HS-27A (cell line): ENCODE results near the gene GAS6.
"Not testable (repeated sequence)": the region's sequence is repeated elsewhere in the genome, so short reads cannot be mapped to it uniquely, and the experiment has no call there.

ENCODE experiments used
- DNase-seq: peaks from one replicate; pipeline ENCODE4 v3.0.0-alpha.2; 2012; ENCODE audit warnings: low read depth, missing footprints

The GAS6 gene

DNA sequence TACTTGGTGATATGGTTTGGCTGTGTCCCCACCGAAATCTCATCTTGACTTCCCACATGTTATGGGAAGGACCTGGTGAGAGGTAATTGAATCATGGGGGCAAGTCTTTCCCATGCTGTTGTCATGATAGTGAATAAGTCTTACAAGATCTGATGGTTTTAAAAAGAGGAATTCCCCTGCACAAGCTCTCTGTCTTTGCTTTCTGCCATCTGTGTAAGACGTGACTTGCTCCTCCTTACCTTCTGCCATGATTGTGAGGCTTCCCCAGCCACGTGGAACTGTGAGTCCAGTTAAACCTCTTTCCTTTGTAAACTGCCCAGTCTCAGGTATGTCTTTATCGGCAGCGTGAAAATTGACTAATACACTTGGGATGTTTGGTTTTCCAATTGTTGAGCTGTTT is 4.0 kb upstream of the GAS6 start:
- DNase-seq: not testable (repeated sequence)

DNA sequence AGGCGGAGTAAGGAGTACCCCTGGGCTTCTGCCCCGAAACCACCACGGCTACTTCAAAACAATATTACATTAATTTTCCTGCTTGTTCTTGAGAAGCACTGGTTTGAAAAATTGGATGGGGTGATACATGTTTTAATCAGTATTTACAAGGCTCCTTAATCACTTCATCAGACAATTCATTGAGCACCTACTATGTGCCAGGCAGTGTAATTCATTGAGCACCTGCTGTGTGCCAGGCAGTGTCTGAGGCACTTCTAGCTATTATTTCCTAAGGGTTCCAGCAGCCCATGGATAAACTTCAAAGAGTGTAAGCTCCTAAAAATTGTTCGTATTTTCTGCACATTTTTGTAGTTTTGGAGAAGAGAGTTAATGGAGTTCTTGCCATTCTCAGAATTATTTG is 1.6 kb upstream of the GAS6 start:
- DNase-seq: no peak

DNA sequence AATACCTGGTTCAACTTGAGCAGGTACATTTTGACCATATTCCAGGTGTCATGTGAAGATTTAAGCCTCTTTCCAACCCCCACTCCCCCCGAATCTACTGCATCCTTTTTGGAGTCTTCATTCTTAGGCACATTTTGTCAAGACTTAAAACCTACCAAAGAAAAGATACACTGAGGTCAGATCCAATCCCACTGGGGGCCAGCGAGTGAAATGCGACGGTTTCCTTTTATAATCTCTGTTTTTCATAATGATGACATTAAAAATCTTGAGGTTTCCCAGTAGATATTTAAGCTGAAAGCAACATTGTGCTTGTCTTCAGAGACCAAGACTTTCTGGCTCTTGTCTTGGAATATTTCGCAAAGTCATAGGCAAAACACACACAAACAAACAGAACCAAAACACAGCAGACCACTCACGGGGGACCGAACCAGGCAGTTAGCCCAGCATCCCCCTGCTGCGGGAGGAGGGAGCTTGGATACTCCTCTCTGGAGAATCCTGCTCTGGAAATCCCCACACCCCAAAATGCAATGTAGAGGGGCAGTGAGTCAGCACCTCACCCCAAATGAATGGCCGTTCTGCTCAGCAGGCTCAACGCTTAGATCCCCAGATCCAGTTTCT is 506 bp upstream of the GAS6 start:
- no peak for DNase-seq

DNA sequence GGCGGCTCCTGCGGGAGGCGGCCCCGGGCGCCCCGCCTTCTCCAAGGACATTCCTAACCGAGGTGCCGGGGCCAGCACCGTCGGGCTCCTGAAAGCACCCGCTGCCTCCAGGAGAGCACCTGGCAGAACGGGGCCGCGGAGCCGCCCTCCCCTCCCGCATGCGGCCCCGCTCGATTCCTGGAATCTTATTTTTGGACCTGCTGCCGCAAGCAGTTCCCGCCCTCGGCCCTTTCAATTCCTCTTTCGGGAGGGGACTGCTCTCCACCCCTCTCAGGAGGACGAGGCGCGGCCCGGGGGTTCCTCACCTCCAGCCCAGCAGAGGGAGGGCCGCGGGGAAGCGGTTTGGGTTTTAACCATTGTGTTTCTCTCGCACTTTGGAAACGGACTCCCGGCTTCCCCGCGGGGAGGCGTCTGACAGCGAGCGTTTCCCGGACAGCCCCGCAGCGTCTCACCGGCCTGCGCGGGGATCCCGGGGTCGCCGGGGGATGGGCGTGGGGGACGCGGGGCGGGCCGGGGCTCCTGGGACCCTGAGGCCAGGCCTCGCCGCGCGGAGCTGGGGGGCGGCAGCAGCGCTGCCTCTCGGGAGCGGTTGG is 849 bp downstream of the GAS6 start:
- no peak for DNase-seq

DNA sequence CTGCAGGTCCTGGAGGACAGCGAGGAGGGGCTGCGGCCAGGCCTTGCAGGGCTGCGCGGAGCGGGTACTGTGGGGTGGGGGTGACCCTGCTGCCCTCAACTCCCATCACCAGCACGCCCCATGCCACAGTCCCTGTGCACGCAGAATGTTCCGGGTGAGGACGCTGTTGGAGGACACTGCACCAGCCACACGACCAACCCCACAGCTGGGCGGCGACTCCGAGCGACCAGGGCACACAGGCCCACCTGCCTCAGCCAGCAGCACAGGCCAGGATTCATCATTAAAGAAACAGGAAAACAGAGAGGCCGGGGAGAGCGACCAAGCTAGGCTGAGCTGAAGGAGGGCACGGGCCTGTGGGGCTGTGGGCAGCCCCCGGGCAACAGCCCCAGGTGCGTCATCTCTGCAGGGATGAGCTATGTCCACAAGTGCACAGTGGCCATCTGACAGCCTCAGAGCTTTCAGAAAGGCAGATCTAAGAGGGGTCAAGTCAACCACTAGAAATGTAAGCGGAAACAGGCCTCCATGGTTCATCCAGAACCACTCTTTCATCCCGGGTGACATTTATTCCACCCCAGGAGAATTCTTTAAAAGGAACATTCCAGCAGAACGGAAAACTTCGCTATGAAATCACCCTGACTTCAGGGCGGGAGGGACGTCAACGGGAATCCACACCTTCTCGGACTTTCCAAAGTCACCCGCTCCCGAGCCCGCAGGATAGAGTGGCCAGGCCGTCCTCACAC is 1.5 kb downstream of the GAS6 start:
- no peak for DNase-seq

DNA sequence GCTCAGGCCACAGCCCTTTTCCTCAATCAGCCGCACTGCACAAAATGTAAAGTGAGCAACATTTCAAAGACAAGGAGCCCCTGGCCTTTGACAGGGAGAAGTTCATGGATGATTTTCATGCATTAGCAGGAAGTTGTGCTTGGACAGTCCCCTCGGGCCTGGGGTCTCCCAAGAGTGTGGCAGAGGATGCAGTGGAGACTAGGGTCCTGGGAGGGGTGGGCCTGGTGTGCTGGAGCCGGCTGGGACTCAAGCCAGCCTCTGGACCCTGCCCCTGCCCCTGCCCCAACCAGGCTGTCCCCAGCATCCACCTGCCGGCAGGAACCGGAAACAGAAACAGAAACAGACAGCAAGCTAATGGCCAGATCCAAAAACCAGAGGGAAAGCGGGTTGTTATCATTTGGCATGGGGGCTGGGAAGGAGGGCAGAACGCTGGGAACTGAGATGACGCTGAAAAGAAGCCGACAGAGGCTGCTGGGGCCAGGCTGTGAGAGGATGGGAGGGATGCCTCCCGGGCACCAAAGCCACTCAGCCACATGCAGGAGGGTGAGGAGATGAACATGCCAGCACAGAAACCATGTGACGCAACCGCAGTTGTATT is 2.3 kb downstream of the GAS6 start:
- no peak for DNase-seq

DNA sequence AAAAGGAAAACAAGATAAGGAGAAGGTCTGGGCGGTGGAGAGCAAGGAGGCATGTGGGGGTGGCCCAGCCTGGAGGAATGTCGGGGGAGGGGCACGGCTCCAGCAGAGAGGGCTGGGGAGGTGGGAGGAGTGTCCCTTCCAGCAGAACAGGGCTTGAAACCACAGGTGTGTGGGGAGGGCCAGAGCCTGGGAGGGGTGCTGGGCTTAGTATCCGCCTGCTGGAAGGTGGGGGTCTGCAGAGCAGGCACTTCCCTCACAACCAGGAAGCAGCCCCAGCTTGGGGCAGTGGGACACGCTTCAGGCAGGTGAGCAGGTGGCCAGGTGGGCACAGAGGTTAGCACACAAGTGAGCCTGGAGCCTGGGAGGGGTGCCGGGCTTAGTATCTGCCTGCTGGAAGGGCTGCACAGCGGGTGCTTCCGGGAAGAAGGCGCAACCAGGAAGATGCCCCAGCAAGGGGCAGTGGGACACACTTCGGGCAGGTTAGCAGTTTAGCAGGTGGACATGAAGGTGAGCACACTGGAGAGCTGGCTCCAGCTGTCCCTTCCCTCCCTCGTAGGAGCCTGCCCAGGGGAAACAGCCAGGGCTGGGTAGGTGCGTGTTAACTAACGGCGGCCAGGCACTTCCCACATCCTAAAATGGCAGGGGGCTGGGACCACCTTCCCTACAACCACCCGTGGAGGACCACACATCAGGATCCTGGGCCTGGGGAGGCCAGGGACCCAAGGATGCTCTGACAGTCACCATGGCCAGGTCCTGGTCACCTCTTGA is 3.0 kb downstream of the GAS6 start:
- no peak for DNase-seq

DNA sequence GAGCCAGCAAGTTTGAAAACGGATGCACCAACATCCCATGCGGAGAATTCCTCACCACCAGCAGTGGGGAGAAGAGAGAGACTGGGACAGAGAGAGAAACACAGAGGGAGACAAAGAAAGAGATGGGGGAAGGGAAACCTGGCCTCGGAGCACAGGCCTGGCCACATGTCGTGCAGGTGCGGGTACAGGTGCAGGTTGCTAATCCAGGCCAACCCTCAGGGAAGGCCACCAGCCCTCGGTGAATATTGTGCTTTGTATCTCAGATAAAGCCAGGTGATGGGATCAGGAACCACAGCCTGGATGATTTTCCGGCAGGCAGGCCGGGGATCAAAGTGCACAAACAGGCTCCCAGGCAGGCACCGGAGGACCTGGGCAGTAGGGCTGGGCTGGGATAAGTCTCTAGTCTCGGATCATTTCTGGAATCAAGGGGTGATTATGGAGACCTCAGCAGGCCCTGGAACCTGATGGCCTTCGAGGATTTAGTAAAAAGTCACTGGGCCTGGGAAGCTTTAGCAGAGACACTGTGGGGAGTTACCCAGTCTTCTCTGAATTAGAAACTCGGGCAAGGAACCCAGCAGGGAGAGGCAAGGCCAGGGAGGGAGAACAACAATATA is 3.7 kb downstream of the GAS6 start:
- no peak for DNase-seq

DNA sequence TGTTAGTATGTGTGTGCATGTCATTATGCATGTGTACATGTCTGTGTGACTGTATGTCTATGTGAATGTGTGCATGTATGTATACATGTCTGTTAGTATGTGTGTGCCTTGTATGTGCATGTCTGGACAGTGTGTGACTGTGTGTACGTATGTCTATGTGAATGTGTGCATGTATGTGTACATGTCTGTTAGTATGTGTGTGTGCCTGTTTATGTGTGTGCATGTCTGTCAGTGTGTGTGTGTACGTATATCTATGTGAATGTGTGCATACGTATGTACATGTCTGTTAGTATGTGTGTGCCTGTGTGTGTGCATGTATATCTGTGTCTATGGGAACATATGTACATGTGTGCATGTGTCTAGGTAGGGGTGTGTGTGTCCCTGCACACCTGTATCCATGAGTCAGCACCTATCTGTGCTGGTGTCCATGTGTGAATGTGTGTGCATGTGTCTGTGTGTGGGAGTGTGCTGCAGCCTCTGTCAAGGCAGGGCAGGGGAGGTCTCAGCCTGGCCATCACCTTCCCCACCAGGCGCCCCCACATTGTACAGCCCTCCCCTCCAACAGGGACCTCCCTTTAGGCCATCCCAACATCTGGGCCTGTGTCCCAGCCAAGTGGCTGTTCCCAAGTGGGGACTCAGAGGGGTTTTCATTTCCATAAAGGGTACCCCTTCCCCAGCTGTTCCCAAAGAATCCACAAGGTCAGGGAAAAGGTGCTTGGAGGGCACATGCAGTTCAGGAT is 4.4 kb downstream of the GAS6 start:
- no peak for DNase-seq

DNA sequence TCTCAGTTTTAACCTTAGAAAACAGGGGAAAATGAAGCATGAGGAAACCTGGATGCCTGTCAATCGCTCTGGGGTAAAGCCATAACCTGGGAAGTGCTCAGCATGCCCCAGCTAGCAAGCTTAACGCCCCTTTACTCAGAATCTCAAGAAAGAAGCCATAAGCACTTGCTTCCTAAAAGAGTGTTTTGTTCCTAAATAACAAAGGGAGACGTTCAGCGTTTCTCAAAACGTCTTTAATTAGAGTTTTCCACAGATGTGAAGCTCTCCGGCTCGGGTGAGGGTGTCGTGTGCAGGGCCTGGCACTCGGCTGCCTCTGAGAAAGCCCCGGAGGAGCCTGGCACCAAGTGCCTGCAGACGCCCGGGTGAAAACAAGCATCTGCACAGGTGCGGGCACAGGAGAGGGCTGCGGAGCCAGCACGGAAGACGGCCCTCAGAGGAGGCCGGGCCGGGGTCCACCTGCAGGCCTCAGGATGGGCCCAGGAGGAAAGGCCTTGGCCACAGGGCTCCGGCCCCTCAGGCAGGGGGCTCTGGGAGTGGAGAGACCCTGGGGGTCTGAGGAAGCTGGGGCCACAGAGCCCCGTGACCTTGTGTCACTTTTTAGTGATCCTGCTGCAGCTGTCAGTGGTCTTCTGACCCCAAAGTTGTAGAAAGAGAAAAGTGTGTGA is 6.2 kb downstream of the GAS6 start:
- no peak for DNase-seq

DNA sequence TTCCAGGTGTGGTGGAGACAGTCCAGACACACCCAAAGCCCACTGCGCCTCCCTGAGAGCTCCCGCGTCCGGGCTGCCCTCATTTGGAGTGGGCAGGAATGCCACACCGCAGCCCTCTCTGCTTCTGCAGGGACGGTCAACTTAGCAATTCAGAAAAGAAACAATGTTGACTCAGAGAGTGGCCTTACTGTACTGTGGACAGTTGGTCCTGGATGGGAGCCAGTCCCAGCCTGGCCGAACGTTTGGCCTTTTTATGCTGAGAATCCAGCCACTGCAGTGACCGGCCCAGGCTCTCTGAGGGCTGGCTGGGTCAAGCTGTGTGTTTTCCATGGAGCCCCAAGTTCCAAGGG is 7.2 kb downstream of the GAS6 start:
- DNase-seq: no peak

DNA sequence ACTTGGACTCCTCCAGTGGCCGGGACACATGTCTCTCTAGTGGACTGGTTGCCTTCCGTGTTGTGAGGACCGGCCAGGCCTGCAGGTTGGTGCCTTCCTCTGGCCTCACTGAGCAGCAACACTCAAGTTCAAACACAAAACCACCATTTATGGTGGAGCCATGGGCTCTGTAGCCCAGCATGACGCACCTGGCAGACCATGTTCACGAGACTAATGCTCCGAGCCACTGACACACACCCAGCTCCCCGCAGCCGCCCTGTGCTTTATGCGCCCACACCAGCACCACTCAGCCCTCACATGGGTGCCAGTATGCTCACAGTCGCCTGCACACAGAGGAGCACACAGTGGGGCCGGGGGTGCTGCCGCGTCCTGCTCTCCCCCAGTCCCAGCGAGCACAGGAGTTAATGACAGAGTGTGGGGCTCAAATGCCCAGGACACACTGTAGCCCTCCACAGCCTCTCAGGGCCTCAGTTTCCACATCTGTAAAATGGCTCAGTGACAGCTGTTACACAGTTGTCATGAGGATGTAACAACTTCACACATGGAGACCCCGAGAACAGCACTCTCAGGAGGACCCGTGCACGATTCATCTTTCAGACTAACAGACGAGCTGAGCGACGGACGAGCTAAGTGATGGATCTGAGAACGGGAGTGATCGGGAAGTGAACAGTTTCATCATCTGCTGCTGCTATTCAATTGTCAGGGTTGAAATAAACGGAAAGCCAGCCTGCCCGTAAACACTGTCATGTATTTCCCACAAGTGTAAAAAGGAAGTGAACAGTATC is 7.8 kb downstream of the GAS6 start:
- no peak for DNase-seq

DNA sequence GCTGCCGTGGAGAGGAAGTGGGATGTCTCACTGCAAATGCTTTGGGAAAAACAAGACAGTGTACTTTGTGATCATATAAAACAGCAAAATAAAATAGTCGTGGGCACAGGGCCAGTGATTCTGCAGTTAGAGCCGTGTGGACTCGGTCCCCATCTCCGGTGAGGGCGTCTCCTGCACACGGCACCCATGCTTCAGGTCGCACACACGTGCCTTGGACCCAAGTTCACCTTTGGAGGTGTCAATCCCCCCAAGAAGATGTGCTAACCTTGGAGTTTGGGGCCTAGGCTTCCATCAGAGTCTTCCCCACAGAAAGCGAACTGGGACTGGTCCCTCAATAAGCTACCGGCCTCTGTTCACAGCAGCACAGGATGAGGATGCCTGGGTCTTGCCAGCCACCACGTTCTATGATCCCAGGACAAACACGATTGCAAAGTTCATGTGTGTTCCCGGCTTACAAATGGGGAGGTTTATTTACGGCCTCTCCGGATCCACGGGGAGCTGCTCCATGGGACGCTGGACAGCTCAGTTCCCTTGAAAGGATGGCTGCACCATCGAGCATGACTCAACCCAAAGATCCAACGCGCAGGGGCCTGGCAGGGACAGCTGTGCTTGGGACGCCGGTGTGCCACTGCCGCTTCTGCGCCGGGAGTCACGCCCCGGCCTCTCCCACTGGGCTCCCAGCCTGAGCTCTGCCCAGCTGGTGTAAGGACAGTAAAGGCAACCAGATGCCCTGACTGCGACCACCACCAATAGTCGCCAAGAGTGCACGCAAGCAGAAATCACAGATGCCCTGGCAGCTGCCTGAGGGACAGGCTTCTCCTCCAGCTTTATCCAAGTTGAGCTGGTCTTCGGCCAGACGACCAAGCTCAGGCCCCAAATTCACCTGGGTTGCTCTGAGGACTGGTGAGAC is 8.6 kb downstream of the GAS6 start:
- DNase-seq: no peak

DNA sequence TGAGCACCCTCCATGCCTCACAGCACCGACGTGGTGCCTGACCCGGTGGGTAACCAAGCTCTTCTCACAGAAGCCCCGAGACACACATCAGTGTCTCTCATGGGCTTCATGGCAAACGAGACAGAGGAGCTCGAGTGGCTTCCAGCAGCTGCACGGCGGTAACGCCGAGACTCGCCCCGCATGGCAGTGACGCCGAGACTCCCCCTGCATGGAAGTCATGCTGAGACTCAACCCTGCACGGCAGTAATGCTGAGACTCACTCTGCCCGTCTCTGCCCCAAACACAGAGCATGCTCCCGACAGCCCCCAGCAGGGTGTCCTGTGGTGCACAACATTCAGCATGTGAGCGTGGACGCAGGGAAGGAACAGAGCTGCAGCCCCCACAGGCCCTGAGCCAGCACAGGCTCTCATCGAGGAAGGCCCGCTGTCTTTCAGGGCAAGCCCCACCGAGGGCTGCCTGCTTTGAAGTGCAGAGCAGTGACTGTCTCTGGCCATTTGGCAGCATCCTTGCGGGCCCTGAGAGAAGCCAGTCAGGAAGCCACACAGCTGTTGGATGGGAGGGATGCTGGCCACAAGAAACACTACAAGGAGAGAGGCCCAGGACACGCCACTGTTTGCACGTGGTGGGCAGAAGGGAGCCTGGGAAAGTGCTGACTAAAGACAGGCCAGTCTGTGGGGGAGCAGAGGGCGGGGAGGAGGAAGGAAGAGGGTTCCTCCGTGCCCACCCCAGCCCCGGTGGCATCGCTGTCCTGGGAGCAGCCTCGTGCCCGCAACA is 9.5 kb downstream of the GAS6 start:
- no peak for DNase-seq

DNA sequence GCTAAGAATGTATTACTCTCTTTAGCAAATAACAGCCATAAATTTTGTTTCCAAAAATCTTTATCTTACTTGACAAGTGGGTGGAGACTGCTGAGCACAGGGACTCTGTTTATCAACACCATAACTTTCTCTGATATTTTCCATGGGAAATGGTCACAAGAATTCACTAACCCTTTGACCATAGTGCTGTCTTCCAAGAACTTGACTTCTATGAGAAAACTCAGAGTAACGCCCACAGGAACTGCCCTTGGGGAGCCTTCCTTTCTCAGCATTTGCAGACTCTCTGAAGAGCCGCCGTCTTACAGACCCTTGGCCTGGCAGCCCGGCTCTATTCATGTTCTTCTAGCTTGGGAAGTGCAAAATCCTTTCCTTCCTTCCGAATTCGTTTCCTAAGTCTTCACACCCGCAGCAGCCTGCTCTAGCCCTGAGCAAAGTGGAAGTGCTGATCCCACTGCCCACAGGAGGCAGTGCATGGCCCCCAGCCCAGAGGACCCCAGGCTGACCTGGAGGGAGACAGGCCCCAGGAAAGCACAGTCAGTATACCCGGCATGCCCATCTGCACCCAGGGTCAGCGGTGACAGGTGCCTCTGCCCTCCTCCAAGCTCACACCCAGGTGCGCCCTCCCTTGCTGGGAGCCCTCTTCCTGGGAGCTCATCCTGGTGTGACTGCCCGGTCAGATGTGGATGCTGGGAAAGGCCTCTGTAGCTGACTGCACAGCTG is 10.2 kb downstream of the GAS6 start:
- DNase-seq: no peak

DNA sequence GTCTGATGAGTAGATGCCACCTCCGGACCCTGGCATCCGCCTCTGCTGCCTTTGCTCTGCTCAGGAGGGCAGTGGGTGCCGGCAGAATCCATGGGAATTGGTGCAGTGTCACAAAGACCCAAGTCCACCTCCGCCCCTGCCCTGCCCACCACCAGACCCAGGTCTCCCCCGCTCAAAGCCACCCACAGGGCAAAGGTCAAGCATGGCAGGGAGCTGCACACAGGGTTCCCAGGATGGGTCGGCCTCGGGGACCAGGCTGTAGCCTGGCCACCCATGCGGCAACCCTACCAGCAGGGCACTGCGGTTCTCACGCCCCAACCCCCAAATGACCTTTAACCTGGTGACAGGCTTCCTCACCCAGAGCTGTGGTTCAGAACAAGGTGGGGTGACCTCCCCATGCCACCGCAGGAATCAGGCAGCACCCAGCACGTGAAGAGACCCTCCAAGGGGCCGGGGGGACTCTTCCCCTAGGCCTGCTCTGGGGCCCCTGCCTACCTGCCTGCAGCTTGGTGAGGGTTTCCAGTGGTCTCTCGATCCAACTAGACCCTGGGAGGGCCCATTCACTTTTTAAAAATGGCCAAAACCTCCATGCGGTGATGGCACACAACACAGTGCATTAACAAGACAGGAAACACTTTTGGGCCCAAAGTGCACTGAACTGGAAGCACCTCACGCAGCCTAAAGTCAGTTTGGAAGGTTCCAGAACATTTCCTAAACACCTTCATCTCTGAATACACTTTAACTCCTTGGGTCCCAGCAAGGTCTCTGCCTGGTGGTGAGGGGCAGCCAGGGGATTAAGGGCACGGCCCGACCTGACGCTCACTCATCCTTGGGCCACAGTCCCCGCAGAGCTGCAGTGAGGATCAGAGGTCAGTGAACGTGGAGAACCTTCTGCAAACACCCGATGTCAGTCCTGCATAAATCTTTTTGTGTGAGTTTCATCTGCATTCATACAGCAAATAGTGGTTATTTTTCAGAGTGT is 11.0 kb downstream of the GAS6 start:
- no peak for DNase-seq
